ENCODE data around the gene DLGAP1. TPM values are rescaled to one million over a fixed set of nuclear protein-coding genes. Genes with fewer than 3 reads are reported as not detected.

The DLGAP1 gene
- total and polyA plus RNA-seq, 2 of the 4 experiments (the other 2 are of a cell fraction), result under 0.01 to 0.09 TPM

GRCh38 chr18:3960977-3961376 lies 494.1 kb downstream of the DLGAP1 start:
- H3K4me1 ChIP-seq (ENCODE audit: control insufficient read depth, insufficient read depth, low read length), result no peaks in the 10 kb centered on the region
- WGBS, 2 experiments (ENCODE audit: extremely low coverage in 2 of 2, insufficient read length in 1 of 2), result 80% methylated on average over 2 of the region's 7 CpGs; no CpG with 5 or more reads in 1 of the 2 experiments

More at GRCh38 chr18:3960977-3961376, 494.1 kb downstream of the DLGAP1 start:
- Histone ChIP-seq H3K56ac (ENCODE audit: extremely low read depth, insufficient read depth, low read length) (no peak overlapping the region), H4K8ac (ENCODE audit: low read depth in 2 of 2, low read length in 2 of 2) (no peak overlapping the region), H3K36me3 (ENCODE audit: control insufficient read depth, insufficient read depth, low read length) (no peaks in the 10 kb centered on the region), H3K27me3 (ENCODE audit: control insufficient read depth, insufficient read depth, low read length) (no peaks in the 10 kb centered on the region; the same call in none of the 2 replicates), H3K27ac (ENCODE audit: insufficient read depth, low read length) (no peak overlapping the region), H4K5ac (ENCODE audit: low read depth, low read length) (no peak overlapping the region), H2AK9ac (replicated peaks; ENCODE audit: low read depth, low read length, poor library complexity) (no peak overlapping the region), H3K4ac (ENCODE audit: low read depth, low read length) (no peak overlapping the region), H3K79me1 (ENCODE audit: low read depth in 1 of 2, low read length in 2 of 2) (no peaks in the 10 kb centered on the region), H2BK5ac (ENCODE audit: low read depth, low read length, poor library complexity, severe bottlenecking) (no peak overlapping the region), H2AK5ac (ENCODE audit: low read depth, low read length) (no peak overlapping the region), H2BK15ac (ENCODE audit: low read depth, low read length) (no peak overlapping the region), H3K9me1 (ENCODE audit: insufficient read depth, low read length) (no peaks in the 10 kb centered on the region; the same call in 1 of the 2 replicates), H3K23ac (ENCODE audit: low read depth, low read length) (no peak overlapping the region), H4K91ac (ENCODE audit: insufficient read depth, low read depth, low read length) (no peak overlapping the region), H2BK20ac (ENCODE audit: low read depth, low read length) (no peak overlapping the region), H4K20me1 (ENCODE audit: insufficient read depth, low read length) (no peaks in the 10 kb centered on the region), H2AFZ (replicated peaks; ENCODE audit: low read length, poor library complexity) (no peak overlapping the region), H3K14ac (replicated peaks; ENCODE audit: low read depth, low read length) (no peak overlapping the region), H3K9me3 (ENCODE audit: control insufficient read depth, insufficient read depth, low read length) (no peaks in the 10 kb centered on the region), H3K4me2 (ENCODE audit: low read depth, low read length) (no peak overlapping the region), H3K9ac (ENCODE audit: low read depth, low read length) (no peak overlapping the region), H3K4me3 (ENCODE audit: insufficient read depth, low read depth, low read length) (no peak overlapping the region), H3K18ac (ENCODE audit: low read depth, low read length) (no peak overlapping the region), H2BK120ac (ENCODE audit: low read depth, low read length) (no peak overlapping the region)
- intact Hi-C loops (cut with micrococcal nuclease), result no loop called here
- POLR2A ChIA-PET (ENCODE audit: unreplicated experiment), result no interaction called here
- BruUV-seq (replicated peaks), result no TSS peak
- in situ Hi-C loops (cut with MboI; ENCODE audit: low sequenced_read_pairs), result no loop called here
- no peak for ATAC-seq (ENCODE audit: low read depth)
- DNase-seq, result no peak
- CTCF ChIA-PET, result no interaction called here
- TF ChIP-seq NFE2L2 (IDR thresholded peaks at IDR 0.05; ENCODE audit: low read depth, low read length), result no peak
- TF ChIP-seq CHD1 (IDR thresholded peaks at IDR 0.05; ENCODE audit: low read depth, low read length), result no peak
- TF ChIP-seq FOS (IDR thresholded peaks at IDR 0.05; ENCODE audit: low read depth, low read length), result no peak
- TF ChIP-seq RFX5 (IDR thresholded peaks at IDR 0.05; ENCODE audit: low read depth, low read length), result no peak
- TF ChIP-seq CTCF (conservative IDR thresholded peaks at IDR 0.05; ENCODE audit: low read depth, low read length), result no peak
- no peak for TF ChIP-seq POLR2A (IDR thresholded peaks at IDR 0.05; ENCODE audit: low read depth, low read length)
- TF ChIP-seq RAD21 (IDR thresholded peaks at IDR 0.05; ENCODE audit: low read length), result no peak
- no peak for TF ChIP-seq SMC3 (IDR thresholded peaks at IDR 0.05; ENCODE audit: low read depth, low read length)
- TF ChIP-seq, protein P1, sequence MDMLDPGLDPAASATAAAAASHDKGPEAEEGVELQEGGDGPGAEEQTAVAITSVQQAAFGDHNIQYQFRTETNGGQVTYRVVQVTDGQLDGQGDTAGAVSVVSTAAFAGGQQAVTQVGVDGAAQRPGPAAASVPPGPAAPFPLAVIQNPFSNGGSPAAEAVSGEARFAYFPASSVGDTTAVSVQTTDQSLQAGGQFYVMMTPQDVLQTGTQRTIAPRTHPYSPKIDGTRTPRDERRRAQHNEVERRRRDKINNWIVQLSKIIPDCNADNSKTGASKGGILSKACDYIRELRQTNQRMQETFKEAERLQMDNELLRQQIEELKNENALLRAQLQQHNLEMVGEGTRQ (IDR thresholded peaks at IDR 0.05; ENCODE audit: low read depth, low read length), result no peak
- TF ChIP-seq CEBPB (IDR thresholded peaks at IDR 0.05; ENCODE audit: low read depth, low read length), result no peak
- no peak for TF ChIP-seq MXI1 (IDR thresholded peaks at IDR 0.05; ENCODE audit: borderline replicate concordance, low read depth, low read length)
- dilution Hi-C loops (cut with HindIII; ENCODE audit: low sequenced_read_pairs, unreplicated experiment), result no loop called here
